ENCODE measurements around the gene MANSC1. TPM values are rescaled to one million over a fixed set of nuclear protein-coding genes. Genes with fewer than 3 reads are reported as not detected.

Gene MANSC1
- total RNA-seq, 1 donor from 2014 or later = 15.4 TPM

Other genes starting within 250 kb of the MANSC1 start
- 31.6 TPM for gene LRP6, start 83.2 kb downstream of the MANSC1 start, total RNA-seq
- gene BORCS5, start 6.8 kb upstream of the MANSC1 start, total RNA-seq = 11.2 TPM
- gene DUSP16, start 212.6 kb upstream of the MANSC1 start, total RNA-seq = 15.9 TPM

Data from mesenteric fat pad (tissue), 1 donor.